ENCODE measurements around the gene DMRT3. TPM values are rescaled to one million over a fixed set of nuclear protein-coding genes. Genes with fewer than 3 reads are reported as not detected.

Gene DMRT3
- total and polyA plus RNA-seq, 9 of the 15 experiments (the other 6 are each of a cell fraction or from before 2014, with no cell fraction given), result not detected

GRCh38 chr9:1002678-1003077 is 26.2 kb downstream of the DMRT3 start:
- BruUV-seq (replicated peaks), result no TSS peak

More at GRCh38 chr9:1002678-1003077, 26.2 kb downstream of the DMRT3 start:
- Histone ChIP-seq H3K4me3 (no peak overlapping the region), H3K4me1 (replicated peaks in 1 of 2; ENCODE audit: control insufficient read depth in 2 of 2, insufficient read depth in 2 of 2, low read length in 2 of 2) (no peaks in the 10 kb centered on the region), H3K9me3 (replicated peaks; ENCODE audit: control insufficient read depth, insufficient read depth, low read depth, low read length) (no peaks in the 10 kb centered on the region; the same call in 1 of the 2 replicates), H3K4me2 (ENCODE audit: insufficient read depth, low read length) (no peak overlapping the region), H2AFZ (ENCODE audit: low read depth, low read length) (no peak overlapping the region), H3K27me3 (ENCODE audit: control insufficient read depth in 2 of 2, insufficient read depth in 2 of 2, low read length in 2 of 2) (no peaks in the 10 kb centered on the region), H3K27ac (ENCODE audit: extremely low read depth, low read depth, low read length) (no peak overlapping the region), H4K20me1 (replicated peaks; ENCODE audit: control insufficient read depth, insufficient read depth, low read length) (no peaks in the 10 kb centered on the region), H3K9me1 (ENCODE audit: control insufficient read depth, insufficient read depth, low read length) (no peaks in the 10 kb centered on the region), H3K36me3 (ENCODE audit: control insufficient read depth, insufficient read depth, low read length) (no peaks in the 10 kb centered on the region), H3K79me2 (ENCODE audit: control insufficient read depth, insufficient read depth, low read length) (no peaks in the 10 kb centered on the region), H3K9ac (ENCODE audit: insufficient read depth in 1 of 2, low read depth in 2 of 2, low read length in 2 of 2) (no peak overlapping the region)
- DNase-seq (ENCODE audit: extremely low read depth in 1 of 4, low spot score in 3 of 4) (no peak), FAIRE-seq (no peak), ATAC-seq (no peak)
- WGBS (ENCODE audit: insufficient coverage, low coverage, missing lambda C conversion rate), result 0% methylated on average over 1 of the region's 2 CpGs
- in situ Hi-C loops (cut with MboI) (no loop called here), intact Hi-C loops (cut with micrococcal nuclease) (no loop called here)
- ChIA-PET CTCF (ENCODE audit: low intra/inter-chr PET ratio) (no interaction called here), POLR2A (no interaction called here)
- TF ChIP-seq ZNF3 (CRISPR knock-in tag; IDR thresholded peaks at IDR 0.05), result no peak
- no peak for TF ChIP-seq ZBTB5 (IDR thresholded peaks at IDR 0.05)
- TF ChIP-seq ZNF77 (CRISPR knock-in tag; IDR thresholded peaks at IDR 0.05), result no peak
- TF ChIP-seq GTF3C2 (IDR thresholded peaks at IDR 0.05; ENCODE audit: borderline replicate concordance, extremely low read depth, insufficient read length), result no peak
- TF ChIP-seq ZNF184 (CRISPR knock-in tag; IDR thresholded peaks at IDR 0.05), result no peak
- TF ChIP-seq ZNF778 (CRISPR knock-in tag; IDR thresholded peaks at IDR 0.05), result no peak
- no peak for TF ChIP-seq TAF15 (IDR thresholded peaks at IDR 0.05; ENCODE audit: low read depth, low read length)
- TF ChIP-seq WHSC1 (IDR thresholded peaks at IDR 0.05; ENCODE audit: low read length), result no peak

All from K562 (cell line).